Measurements from ENCODE around the gene MYO7B. TPM values are rescaled to one million over a fixed set of nuclear protein-coding genes. Genes with fewer than 3 reads are reported as not detected.
"Not testable (repeated sequence)": the region's sequence is repeated elsewhere in the genome, so short reads cannot be mapped to it uniquely, and the experiment has no call there.

The MYO7B gene
- total RNA-seq, 4 donors from 2014 or later = 0.21 to 0.48 (median 0.28) TPM

DNA sequence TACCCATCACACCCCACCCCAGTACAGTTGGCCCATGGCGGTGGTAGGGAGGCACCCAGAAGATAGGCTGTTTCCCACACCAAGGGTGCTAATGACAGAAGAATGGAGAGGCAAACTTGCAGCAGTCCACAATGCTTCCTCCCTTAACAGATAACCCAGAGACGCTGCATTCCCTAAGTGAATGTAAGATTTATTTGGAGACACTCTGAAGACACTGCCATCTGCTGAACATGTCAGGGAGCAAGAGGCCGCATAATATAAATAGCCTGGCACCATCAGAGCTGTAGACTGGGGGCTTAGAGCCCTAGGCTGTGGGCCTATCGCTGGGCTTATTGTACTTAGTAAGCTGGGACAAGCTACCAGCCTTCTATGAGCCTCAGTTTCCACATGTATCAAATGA lies 7.0 kb upstream of the MYO7B start:
- Histone ChIP-seq H3K27me3 (no peaks in the 10 kb centered on the region), H3K9me3 (no peaks in the 10 kb centered on the region), H3K27ac (no peak overlapping the region), H3K36me3 (no peaks in the 10 kb centered on the region), H3K4me3 (no peak overlapping the region), H3K4me1 (peaks cover 0 to 8% of the 10 kb centered on the region in 2 donors)
- intact Hi-C loops (cut with DNase I; ENCODE audit: low total_unique reads) = no loop called here
- TF ChIP-seq, protein P1, sequence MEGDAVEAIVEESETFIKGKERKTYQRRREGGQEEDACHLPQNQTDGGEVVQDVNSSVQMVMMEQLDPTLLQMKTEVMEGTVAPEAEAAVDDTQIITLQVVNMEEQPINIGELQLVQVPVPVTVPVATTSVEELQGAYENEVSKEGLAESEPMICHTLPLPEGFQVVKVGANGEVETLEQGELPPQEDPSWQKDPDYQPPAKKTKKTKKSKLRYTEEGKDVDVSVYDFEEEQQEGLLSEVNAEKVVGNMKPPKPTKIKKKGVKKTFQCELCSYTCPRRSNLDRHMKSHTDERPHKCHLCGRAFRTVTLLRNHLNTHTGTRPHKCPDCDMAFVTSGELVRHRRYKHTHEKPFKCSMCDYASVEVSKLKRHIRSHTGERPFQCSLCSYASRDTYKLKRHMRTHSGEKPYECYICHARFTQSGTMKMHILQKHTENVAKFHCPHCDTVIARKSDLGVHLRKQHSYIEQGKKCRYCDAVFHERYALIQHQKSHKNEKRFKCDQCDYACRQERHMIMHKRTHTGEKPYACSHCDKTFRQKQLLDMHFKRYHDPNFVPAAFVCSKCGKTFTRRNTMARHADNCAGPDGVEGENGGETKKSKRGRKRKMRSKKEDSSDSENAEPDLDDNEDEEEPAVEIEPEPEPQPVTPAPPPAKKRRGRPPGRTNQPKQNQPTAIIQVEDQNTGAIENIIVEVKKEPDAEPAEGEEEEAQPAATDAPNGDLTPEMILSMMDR (IDR thresholded peaks at IDR 0.05) = no peak
- TF ChIP-seq POLR2A (IDR thresholded peaks at IDR 0.05) = no peak
- no peak for DNase-seq

GRCh38 chr2:127529416-127529815 lies 6.1 kb upstream of the MYO7B start:
- H3K36me3 ChIP-seq; H3K27ac ChIP-seq; intact Hi-C loops (cut with DNase I; ENCODE audit: low total_unique reads); H3K9me3 ChIP-seq; H3K4me1 ChIP-seq; H3K4me3 ChIP-seq; H3K27me3 ChIP-seq; DNase-seq: not testable (repeated sequence)

GRCh38 chr2:127530245-127531140 lies 5.0 kb upstream of the MYO7B start:
- no peaks in the 10 kb centered on the region for H3K36me3 ChIP-seq
- H3K9me3 ChIP-seq = no peaks in the 10 kb centered on the region
- TF ChIP-seq, protein P1 (IDR thresholded peaks at IDR 0.05) = no peak
- no peak for TF ChIP-seq POLR2A (IDR thresholded peaks at IDR 0.05)
- H3K4me3 ChIP-seq = no peak overlapping the region
- intact Hi-C loops (cut with DNase I; ENCODE audit: low total_unique reads) = no loop called here
- no peak for DNase-seq
- no peak overlapping the region for H3K27ac ChIP-seq
- no peaks in the 10 kb centered on the region for H3K4me1 ChIP-seq
- H3K27me3 ChIP-seq = no peaks in the 10 kb centered on the region

DNA sequence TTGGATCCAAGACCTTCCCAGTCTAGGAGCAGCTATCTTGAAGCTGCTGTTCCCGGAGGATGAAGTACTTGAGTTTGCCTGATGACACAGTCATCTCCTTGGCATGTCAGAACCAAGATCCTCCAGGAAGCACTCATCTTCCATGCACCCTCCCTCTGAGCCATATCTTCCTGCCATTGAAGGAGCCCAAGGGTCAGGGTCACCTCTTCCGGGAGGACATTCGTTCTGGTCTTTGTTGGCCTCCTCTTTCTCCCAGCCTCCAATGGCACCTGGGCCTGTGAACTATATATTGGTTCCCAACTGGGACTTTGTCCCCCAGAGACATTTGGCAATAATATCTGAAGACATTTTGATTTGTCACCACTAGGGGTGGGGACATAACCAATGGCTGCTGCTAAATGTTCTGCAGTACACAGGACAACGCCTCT lies 4.2 kb upstream of the MYO7B start:
- H3K9me3 ChIP-seq = no peaks in the 10 kb centered on the region
- no peak overlapping the region for H3K27ac ChIP-seq
- H3K4me1 ChIP-seq = no peaks in the 10 kb centered on the region
- H3K27me3 ChIP-seq = no peaks in the 10 kb centered on the region
- H3K4me3 ChIP-seq = no peak overlapping the region
- H3K36me3 ChIP-seq = no peaks in the 10 kb centered on the region
- TF ChIP-seq, protein P1 (IDR thresholded peaks at IDR 0.05) = no peak
- TF ChIP-seq POLR2A (IDR thresholded peaks at IDR 0.05) = no peak
- DNase-seq = no peak
- intact Hi-C loops (cut with DNase I; ENCODE audit: low total_unique reads) = no loop called here

- H3K36me3 ChIP-seq = no peaks in the 10 kb centered on the region
- TF ChIP-seq, protein P1 (IDR thresholded peaks at IDR 0.05) = no peak
- no peak for TF ChIP-seq POLR2A (IDR thresholded peaks at IDR 0.05)
- H3K4me3 ChIP-seq = no peak overlapping the region
- no peak overlapping the region for H3K27ac ChIP-seq
- H3K27me3 ChIP-seq = no peaks in the 10 kb centered on the region
- no peak for DNase-seq
- H3K4me1 ChIP-seq = no peaks in the 10 kb centered on the region
- intact Hi-C loops (cut with DNase I; ENCODE audit: low total_unique reads) = no loop called here
- H3K9me3 ChIP-seq = no peaks in the 10 kb centered on the region
Measured at GRCh38 chr2:127532296-127532695, 3.2 kb upstream of the MYO7B start.

Data from uterus (tissue), 4 donors.